HG03442 (cell line): Measurements from ENCODE around the gene PGGHG.
A peak's percentile ranks its signal among the peaks of the same experiment; 100 is the strongest.
"Not testable (repeated sequence)": the region's sequence is repeated elsewhere in the genome, so short reads cannot be mapped to it uniquely, and the experiment has no call there.

Experiments used
- ATAC-seq: cut with Tn5 transposase; IDR thresholded peaks from one replicate; pipeline ENCODE4 v1.9.1; 2021; ENCODE audit warnings: mild to moderate bottlenecking, moderate library complexity; ENCODE audit not compliant: unreplicated experiment

Gene PGGHG

DNA sequence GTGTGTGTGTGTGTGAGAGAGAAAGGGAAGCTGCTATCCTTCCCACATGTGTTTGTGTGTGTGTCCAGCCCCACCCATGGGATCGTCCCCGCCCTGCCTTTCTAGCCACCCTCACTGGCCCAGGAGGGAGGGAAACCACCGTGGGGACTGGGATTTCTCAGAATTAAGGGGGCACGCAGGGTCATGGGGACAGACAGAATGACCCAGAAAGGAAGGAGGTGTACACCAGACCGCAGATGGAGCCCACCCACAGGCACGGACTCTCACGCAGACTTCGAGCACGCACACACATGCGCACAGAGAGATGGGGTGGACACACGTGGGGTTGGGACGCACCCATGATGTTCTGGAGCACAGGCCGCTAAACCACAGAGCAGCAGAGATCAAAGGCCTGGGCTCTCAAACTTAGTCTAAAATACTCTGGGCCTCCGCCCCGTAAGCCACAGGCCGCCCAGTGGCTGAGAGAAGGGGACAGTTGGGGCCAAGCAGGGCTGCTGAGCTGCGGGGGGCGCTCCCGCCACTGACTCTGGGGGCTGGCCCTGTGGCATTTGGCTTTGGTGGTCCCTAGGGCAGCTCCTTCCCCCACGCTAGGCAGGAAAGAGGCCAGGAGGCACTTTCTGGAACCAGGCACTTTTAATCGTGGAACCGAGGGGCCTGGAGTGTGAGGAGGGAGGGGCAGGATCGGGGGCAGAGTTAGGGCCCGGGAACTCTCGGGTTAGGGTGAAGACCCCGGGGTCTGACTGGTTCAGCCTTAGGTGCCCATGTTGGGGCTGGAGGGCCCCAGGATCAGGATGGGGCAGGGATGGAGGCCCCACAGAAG, 8.9 kb downstream of the PGGHG start:
- ATAC-seq, result no peak

DNA sequence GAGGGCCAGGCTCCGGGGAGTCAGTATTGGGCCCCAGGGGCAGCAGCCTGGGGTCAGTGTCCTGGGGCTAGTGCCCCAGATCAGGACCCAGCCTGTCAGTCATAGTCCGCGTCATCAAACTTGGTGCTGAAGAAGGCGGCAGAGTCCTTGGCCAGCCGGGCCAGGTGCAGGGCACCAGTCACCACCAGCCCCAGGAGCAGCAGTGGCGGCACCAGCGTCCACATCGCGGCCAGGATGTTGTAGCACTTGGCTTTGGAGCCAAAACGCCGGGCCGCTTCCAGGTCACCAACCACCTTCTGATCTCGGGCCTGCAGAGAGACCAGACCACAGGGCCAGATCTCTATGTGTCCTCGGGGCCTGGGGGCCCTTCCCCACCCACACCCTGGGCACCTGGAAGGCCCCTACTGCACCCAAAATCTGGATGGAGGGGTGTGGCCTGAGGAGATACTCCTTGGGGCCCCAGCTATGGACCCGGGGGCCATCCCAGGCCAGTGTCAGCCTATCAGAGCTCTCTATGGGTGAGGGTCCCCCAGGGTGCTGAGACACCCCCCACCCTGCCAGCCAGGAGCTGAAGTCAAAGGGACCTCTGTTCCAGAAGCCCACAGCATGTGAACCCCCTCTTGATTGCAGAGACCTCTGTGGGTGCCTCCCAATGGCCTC, 9.6 kb downstream of the PGGHG start:
- no peak for ATAC-seq

GRCh38 chr11:299081-299891, 10.4 kb downstream of the PGGHG start, which contains the start of gene IFITM5:
TSS of gene IFITM5 (minus strand) at chr11:299526. CDS start at chr11:299490, 36 bp downstream.
- ATAC-seq, result no peak

GRCh38 chr11:299951-300735, 11.2 kb downstream of the PGGHG start:
- ATAC-seq, result no peak

GRCh38 chr11:303363-303762, 14.4 kb downstream of the PGGHG start:
- ATAC-seq, result no peak

DNA sequence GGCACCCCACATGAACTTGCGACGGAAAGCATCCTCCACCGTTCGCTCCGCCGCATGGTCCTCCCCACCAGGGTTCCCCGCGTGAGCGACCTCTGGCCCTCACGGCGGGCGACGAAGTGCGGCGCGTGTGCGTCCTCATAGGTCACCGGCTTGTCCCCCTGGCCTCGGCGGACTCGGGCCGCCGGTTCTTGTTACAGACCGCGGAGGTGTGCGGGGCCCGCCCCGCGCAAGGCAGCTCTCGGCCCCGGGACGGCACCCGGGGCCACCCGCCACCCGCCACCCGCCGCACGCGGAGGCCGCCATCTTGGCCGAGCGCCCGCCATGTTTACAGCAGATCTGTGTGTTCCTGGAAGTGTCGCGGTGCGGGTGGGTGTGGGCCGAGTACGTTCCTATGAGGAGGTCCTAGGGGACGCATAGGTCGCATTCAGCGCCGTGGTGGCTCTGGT, 15.2 kb downstream of the PGGHG start:
- ATAC-seq, result no peak

GRCh38 chr11:304915-305843, 16.3 kb downstream of the PGGHG start:
- no peak for ATAC-seq

DNA sequence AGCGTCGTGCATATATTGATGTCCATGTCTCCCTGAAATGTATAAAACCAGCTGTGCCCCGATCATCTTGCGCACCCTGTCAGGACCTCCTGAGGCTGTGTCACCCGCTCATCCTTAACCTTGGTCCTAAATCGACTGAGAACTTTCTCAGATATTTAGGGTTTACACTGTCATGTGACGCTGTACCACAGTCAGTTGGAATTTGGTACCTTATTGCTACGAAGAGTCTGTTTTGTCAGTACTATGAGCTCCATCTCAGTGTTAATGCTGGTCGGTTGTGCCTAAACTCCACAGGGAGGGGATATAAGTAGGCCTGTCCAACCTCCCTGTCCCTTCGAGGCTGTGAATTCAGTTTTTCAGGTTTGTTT, 16.9 kb downstream of the PGGHG start:
- ATAC-seq, result no peak

GRCh38 chr11:306645-307371, 17.9 kb downstream of the PGGHG start:
- no peak for ATAC-seq

DNA sequence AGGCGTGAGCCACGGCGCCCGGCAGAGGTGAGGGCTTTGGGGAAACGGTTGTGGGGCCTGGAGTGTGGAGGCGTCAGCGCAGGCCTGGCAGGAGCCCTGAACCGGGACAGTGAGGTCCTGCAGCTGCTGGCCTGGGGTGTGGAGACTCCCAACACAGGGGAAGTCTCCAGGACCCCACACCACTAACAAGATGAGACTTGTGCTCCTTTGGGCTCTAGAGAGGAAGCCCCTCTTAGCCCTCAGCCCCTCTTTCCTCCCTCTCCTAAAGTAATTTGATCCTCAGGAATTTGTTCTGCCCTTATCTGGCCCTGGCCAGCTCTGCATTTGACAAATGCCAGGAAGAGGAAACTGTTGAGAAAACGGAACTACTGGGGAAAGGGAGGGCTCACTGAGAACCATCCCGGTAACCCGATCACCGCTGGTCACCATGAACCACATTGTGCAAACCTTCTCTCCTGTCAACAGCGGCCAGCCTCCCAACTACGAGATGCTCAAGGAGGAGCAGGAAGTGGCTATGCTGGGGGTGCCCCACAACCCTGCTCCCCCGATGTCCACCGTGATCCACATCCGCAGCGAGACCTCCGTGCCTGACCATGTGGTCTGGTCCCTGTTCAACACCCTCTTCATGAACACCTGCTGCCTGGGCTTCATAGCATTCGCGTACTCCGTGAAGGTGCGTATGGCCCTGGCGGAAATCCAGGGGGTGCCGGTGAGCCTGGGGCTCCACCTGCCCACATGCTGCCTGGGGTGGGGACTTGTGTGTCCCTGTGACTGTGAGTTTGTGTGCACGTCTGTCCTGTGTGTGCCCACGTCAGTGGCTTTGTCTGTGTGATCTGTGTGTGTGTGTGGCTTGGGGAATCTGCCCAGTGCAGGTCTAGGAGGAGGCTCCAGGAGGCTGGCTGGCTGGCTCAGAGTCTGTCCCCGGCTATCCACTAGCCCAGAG, 19.1 kb downstream of the PGGHG start, which contains the start of gene IFITM2:
IFITM2 (plus strand) TSS at position 51 of the 943 bp plus-strand sequence; CDS start at position 428, 377 bp downstream.
- ATAC-seq, result not testable (repeated sequence)

GRCh38 chr11:308740-309665, 20.1 kb downstream of the PGGHG start:
- not testable (repeated sequence) for ATAC-seq

DNA sequence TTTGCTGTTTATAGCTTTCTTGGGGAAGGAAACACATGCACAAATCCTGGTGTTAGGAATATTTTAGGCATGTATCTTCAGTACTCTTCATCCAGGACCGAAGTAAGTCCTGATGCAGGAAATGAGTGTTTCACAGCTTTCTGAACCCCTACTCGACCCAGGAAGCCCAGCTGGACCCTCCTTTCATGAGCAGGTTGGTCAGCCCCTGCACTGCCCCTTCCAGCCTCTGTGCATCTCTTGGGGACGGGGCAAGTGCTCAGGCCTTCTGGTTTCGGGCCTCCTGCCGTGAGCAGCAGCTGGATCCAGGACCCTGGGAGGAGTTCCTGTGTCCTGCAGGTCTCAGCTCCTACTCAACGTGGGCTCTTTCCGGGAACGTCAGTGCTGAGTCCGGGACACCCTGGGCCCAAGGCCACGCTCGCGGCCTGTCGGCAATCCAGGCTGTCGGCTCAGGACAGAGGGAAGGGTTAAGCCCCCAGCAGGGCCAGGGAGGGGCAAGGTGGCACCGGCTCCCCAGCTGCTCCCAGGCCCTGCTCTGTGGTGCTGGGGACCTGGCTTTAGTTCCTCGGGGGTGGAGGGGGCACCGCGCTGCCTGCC, 21.1 kb downstream of the PGGHG start:
- not testable (repeated sequence) for ATAC-seq

DNA sequence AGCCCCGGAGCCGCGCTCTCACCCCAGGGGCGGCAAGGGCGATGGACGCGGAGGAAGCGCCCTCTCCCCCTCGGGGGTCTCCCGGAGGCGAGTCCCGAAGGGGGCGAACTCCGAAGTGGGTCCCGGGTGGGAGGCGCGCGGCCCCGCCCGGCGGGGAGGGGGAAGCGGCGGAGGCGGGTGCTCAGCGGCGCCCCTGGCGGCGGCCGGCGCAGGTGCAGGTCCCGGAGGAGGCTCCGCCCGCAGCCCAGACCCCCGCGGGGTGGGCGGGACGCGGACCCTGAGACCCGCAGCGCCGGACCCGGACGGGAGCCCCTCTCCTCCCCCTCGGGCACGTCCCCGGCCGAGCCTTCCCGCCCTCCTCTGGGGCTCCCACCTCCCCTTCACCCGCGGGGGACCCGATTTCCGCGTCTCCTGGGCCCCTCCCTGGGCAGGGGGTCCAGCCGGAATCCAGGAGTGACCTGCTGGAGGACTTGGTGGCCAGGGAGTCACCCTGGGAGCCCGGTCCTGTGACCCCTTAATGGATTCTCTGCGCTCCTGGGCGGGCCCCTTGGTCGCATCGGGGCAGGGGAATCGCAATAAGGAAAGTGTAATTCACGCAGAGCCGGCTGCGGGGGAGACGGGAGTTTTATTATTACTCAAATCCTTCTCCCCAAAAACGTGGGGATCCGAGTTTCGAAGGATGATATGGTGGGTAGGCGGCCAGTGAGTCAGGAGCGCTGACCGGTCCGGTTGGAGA, 22.3 kb downstream of the PGGHG start:
- peak; percentile 36 for ATAC-seq

- ATAC-seq, result no peak
Observed at GRCh38 chr11:312092-312816, 23.3 kb downstream of the PGGHG start.

- ATAC-seq, result no peak
Observed at GRCh38 chr11:313304-313786, 24.4 kb downstream of the PGGHG start.
